Occipital lobe (tissue), 3 donors: ENCODE data around the gene MMP25. TPM values are rescaled to one million over a fixed set of nuclear protein-coding genes. Genes with fewer than 3 reads are reported as not detected.
A peak's percentile ranks its signal among the peaks of the same experiment; 100 is the strongest.

Experiments
- DNase-seq: peaks from one replicate; lab custom pipeline; 2025; lab: John Stamatoyannopoulos, UW
- small RNA-seq: library from RNA; depleted of rRNA; stranded (forward); fragments of <200 nt; gene quantifications from one replicate; pipeline ENCODE3, GENCODE V24; 2014
- total RNA-seq: library from RNA; depleted of rRNA; stranded (reverse); fragments of >200 nt; gene quantifications from one replicate; pipeline ENCODE4 v1.2.3, GENCODE V29; 2014

The MMP25 gene
- total RNA-seq, 1 donor from 2014 or later = 0.62 TPM

DNA sequence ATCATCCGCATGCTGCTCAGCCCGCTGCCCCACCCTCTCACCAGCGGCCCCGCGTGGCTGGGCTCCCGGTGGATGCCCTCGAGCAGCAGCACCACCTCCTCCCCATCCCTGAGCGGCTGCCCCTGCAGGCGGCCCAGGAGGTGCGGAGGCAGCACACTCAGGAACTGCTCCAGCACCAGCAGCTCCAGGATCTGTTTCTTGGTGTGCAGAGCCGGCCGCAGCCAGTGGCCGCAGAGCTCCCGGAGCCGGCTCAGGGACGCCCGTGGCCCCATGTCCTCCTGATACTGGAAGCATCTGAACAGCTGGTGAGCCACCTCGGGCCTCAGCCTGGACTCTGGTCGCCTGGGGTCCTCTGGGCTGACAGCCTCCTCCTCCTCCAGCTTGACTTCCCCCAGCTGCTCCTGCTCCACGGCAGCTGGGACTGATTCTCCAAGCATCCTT lies 46.2 kb downstream of the MMP25 start:
- DNase-seq = no peak

DNA sequence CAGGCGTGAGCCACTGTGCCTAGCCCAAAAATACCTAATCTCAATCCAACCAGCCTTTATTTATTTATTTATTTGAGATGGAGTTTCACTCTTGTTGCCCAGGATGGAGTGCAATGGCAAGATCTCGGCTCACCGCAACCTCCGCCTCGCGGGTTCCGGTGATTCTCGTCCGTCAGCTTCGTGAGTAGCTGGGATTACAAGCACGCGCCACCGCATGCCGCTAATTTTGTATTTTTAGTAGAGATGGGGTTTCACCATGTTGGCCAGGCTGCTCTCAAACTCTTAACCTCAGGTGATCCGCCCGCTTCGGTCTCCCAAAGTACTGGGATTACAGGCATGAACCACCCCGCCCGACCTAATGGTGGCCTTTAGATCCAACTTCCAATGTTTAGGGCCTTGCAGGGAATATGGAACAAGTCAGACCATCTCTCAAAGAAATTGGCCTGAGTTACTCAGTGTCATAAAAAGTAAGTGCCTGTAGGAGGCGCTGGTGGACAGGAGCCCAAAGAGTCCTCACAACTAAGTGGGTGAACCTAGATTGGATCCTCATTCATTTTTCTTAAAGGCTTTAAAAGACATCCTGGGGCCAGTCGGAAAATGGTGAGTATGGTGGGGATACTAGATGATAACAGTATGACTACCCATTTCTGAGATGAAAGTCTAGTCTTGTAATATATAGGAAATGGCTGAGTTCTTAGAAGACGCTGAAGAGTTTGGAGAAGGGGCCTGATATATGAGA lies 48.1 kb downstream of the MMP25 start:
- no peak for DNase-seq

- DNase-seq = no peak
These were observed 49.5 kb downstream of the MMP25 start for GRCh38 chr16:3095869-3096268.

GRCh38 chr16:3096362-3096761 lies 50.0 kb downstream of the MMP25 start:
- no peak for DNase-seq

- no peak for DNase-seq
These were observed 50.9 kb downstream of the MMP25 start for GRCh38 chr16:3097266-3097665.

- no peak for DNase-seq
These were observed 52.4 kb downstream of the MMP25 start, which contains the start of gene ZSCAN10 for GRCh38 chr16:3098459-3099394. Gene ZSCAN10, minus strand, starts transcription at chr16:3099294. Its CDS starts 6,357 bp downstream, at chr16:3092937.

GRCh38 chr16:3099395-3099731 lies 53.0 kb downstream of the MMP25 start:
- DNase-seq = no peak

- DNase-seq = no peak
These were observed 53.6 kb downstream of the MMP25 start for GRCh38 chr16:3099732-3100499.

DNA sequence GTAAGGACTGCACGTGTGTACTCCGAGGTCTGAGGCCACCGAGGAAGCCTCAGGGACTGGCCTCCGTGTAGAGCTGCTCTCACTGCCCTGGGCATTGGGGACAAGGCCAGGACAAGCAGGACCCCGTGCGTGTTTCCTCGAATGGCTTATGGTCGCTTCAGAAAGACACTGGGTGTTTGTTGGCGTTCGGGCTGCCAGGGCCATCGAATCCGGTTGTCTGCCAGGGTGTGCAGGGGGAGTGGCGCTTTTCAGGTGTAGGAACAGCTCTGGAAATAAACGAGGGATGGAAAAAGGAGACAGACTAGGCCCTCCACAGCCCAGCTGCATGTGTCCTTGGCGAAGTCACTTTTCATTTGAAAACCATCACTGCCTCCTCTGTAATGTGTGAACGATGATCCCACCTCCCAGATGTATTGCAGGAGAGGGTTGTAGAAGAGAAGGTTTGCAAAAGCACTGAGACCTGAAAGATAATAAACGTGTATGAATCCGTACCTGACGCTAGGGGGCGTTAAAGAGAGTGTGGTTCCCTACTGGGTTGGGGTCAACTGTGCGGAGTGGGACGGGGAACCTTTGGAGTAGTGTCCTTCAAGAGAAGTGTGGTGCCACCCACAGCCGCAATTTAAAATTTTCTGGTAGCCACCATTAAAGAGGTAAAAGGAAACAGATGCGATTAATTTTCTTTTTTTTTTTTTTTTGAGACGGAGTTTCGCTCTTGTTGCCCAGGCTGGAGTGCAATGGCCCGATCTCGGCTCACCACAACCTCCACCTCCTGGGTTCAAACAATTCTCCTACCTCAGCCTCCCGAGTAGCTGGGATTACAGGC lies 54.9 kb downstream of the MMP25 start:
- no peak for DNase-seq

- no peak for DNase-seq
These were observed 55.6 kb downstream of the MMP25 start for GRCh38 chr16:3101841-3102470.

DNA sequence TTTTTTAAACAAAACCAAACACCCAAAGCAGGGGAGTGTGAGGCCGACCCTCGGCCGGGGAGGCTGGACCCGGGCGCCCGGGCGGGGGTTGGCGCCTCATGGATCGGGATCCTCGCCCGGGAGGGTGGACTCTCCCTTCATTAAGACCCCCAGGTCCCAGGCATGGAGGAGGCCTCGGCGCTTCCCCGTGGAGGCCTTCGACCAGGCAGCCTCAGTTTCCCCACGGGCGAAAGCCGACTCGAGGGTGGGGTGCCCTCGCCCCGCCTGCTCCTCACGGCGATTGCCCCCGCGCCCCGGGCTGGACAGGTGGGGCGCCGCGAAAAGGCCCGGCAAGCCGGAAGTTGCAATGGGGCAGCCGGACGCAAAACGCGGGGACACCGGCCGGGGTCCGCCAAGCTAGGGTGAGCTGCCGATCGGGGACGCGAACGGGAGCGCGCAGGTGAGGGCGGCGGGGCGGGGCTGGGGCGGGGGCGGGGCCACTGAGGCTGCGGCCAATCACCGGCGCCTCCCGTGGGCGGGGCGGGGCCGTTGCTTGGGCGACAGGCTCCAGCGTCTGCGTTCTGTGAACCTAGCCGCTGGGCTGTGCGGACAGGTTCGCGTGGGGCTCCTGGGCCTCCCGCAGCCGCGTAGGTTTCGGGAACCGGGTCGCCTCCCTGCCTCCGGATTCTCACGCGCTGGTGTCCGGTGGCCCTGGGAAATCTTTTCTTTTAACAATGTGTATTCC lies 60.0 kb downstream of the MMP25 start:
- DNase-seq = peak; percentile 90

Small RNA genes within 50 kb of the gene (small RNA-seq; reads per million reads assigned to genes)
- gene RNU1-22P = 0.38 reads per million, percentile 32 among the genes with 10 or more reads in this experiment

Other genes starting within 250 kb of the MMP25 start
- gene PRSS41, start 248.1 kb upstream of the MMP25 start, total RNA-seq = not detected
- not detected for gene PRSS21, start 229.3 kb upstream of the MMP25 start, total RNA-seq
- gene ZG16B, start 216.3 kb upstream of the MMP25 start, total RNA-seq = 0.47 TPM
- gene PRSS22, start 188.4 kb upstream of the MMP25 start, total RNA-seq = not detected
- 43.8 TPM for gene FLYWCH2, start 163.3 kb upstream of the MMP25 start, total RNA-seq
- gene FLYWCH1, start 134.6 kb upstream of the MMP25 start, total RNA-seq = 20.7 TPM
- not detected for gene KREMEN2, start 82.3 kb upstream of the MMP25 start, total RNA-seq
- 19.7 TPM for gene PAQR4, start 77.2 kb upstream of the MMP25 start, total RNA-seq
- 3.0 TPM for gene PKMYT1, start 66.1 kb upstream of the MMP25 start, total RNA-seq
- not detected for gene CLDN9, start 33.6 kb upstream of the MMP25 start, total RNA-seq
- not detected for gene CLDN6, start 28.4 kb upstream of the MMP25 start, total RNA-seq
- gene TNFRSF12A, start 26.2 kb upstream of the MMP25 start, total RNA-seq = 2.0 TPM
- gene HCFC1R1, start 22.6 kb upstream of the MMP25 start, total RNA-seq = 15.1 TPM
- gene THOC6, start 22.5 kb upstream of the MMP25 start, total RNA-seq = 5.8 TPM
- not detected for gene BICDL2, start 9.6 kb upstream of the MMP25 start, total RNA-seq
- 1.1 TPM for gene IL32, start 19.1 kb downstream of the MMP25 start, total RNA-seq
- gene ZSCAN10, start 52.7 kb downstream of the MMP25 start, total RNA-seq = not detected
- gene ZNF205, start 66.0 kb downstream of the MMP25 start, total RNA-seq = 18.9 TPM
- 8.3 TPM for gene ZNF213, start 88.5 kb downstream of the MMP25 start, total RNA-seq
- gene OR1F1, start 141.6 kb downstream of the MMP25 start, total RNA-seq = 0.78 TPM
- gene ZNF200, start 188.6 kb downstream of the MMP25 start, total RNA-seq = 17.9 TPM
- gene MEFV, start 210.1 kb downstream of the MMP25 start, total RNA-seq = 0.47 TPM
- 55.4 TPM for gene ZNF263, start 236.9 kb downstream of the MMP25 start, total RNA-seq